ENCODE measurements around the gene NEK5. TPM values are rescaled to one million over a fixed set of nuclear protein-coding genes. Genes with fewer than 3 reads are reported as not detected.
A peak's percentile ranks its signal among the peaks of the same experiment; 100 is the strongest.

NEK5 gene
- total RNA-seq, 4 donors from 2014 or later: 0.15 to 0.16 TPM; not detected in 2

DNA sequence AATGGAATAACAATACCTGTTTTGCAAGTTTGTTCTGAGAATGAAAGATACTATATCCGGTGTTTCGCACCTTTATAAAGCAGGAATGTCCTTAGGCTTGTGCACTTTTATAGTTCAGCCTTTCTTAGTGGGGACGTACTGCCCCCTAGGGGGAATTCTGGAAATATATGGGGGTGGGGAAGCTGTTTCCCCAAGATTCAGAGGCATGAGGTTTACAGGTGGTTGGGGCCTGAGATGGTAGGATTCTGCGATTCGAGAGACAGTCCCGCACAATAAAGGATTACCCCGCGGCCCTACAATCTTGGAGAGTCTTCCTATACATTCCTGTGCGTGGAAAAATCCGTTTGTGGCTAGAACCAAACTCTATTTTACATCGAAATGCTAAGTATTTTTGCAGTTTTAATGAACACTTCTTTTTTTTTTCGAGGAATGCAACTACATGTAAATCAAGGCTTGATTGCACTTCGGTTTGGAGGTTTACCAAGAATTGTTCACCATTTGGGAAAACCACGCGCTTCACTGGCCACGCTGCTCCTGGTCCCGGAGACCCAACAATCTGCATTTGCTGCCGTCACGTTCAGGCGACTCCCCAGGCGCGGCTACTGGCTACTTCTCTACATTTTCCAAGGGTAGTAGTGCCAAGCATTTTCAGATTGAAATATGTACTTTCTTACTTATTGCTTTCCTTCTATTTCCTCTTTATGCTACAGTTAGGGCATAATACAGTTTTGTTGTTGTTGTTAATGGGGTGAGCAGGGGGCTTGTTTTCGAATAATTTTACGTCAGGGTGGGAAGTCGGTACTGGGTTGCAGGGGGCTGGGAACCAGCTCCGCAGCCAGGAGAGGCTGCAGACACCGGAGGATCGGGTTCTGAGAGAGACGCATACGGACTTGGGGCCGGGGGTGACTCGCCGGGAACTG, 830 bp downstream of the NEK5 start:
- intact Hi-C loops (cut with DNase I; ENCODE audit: low total_unique reads): loop anchor here (5.0 kb wide), 1 partner anchor 131 kb away; no protein-coding TSS in a partner anchor
- 0 to 2% methylated on average over 33 of the region's 33 CpGs for WGBS, 2 donors
- no peak for TF ChIP-seq POLR2A (IDR thresholded peaks at IDR 0.05)
- TF ChIP-seq, protein P1, sequence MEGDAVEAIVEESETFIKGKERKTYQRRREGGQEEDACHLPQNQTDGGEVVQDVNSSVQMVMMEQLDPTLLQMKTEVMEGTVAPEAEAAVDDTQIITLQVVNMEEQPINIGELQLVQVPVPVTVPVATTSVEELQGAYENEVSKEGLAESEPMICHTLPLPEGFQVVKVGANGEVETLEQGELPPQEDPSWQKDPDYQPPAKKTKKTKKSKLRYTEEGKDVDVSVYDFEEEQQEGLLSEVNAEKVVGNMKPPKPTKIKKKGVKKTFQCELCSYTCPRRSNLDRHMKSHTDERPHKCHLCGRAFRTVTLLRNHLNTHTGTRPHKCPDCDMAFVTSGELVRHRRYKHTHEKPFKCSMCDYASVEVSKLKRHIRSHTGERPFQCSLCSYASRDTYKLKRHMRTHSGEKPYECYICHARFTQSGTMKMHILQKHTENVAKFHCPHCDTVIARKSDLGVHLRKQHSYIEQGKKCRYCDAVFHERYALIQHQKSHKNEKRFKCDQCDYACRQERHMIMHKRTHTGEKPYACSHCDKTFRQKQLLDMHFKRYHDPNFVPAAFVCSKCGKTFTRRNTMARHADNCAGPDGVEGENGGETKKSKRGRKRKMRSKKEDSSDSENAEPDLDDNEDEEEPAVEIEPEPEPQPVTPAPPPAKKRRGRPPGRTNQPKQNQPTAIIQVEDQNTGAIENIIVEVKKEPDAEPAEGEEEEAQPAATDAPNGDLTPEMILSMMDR (IDR thresholded peaks at IDR 0.05): no peak
- H3K4me3 ChIP-seq (ENCODE audit: low read depth, poor library complexity, severe bottlenecking): peak overlapping the region; percentile 30
- peak in 1 of 2 donors; percentile 48 for DNase-seq (ENCODE audit: low spot score in 2 of 2)

DNA sequence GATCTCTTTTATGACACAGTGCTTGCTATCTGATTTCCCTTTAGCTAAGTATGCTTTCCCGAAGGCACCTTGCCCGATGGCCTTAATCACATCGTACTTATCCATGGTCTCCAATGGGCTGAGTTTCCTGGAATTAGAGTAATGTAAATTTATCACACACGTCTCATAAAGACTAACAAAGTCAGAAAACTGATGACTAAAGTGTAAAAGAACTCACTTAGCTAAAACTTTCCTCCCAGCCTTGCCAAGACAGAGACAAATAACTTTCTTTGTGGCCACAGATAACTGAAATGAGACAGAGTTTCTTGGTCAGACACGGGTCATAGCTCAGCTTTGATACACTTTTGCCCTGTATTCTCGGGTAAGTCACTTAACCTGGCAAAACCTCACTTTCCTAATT, 1.5 kb downstream of the NEK5 start:
- TF ChIP-seq, protein P1 (IDR thresholded peaks at IDR 0.05): no peak
- no peak for TF ChIP-seq POLR2A (IDR thresholded peaks at IDR 0.05)
- intact Hi-C loops (cut with DNase I; ENCODE audit: low total_unique reads): loop anchor here (5.0 kb wide), 1 partner anchor 130 kb away; no protein-coding TSS in a partner anchor
- no peak for DNase-seq (ENCODE audit: low spot score in 2 of 2)
- no peak overlapping the region for H3K4me3 ChIP-seq (ENCODE audit: low read depth, poor library complexity, severe bottlenecking)
- WGBS, 2 donors: 25 to 28% methylated on average over 6 of the region's 6 CpGs

DNA sequence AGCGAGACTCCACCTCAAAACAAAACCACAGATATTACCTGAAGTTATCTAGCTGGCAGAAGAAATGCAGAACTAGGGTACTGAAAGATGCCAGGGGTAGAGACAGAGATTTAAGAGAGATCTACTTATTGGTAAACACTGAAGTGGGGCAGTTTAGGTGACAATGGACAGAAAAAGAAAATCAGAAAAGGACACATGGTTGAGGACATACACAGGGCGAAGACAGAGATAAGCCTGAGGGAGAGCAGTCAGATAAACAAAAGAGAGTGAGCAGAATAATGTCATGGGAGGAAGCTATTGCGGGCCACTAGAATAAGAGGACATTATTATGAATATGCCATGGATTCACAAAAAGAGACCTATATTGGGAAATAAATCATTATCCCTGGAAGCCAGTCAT, 3.3 kb downstream of the NEK5 start:
- no peak overlapping the region for H3K4me3 ChIP-seq (ENCODE audit: low read depth, poor library complexity, severe bottlenecking)
- TF ChIP-seq POLR2A (IDR thresholded peaks at IDR 0.05): no peak
- TF ChIP-seq, protein P1 (IDR thresholded peaks at IDR 0.05): no peak
- DNase-seq (ENCODE audit: low spot score in 2 of 2): no peak
- 92 to 94% methylated on average over 3 of the region's 3 CpGs for WGBS, 2 donors
- intact Hi-C loops (cut with DNase I; ENCODE audit: low total_unique reads): loop anchor here (5.0 kb wide), 1 partner anchor 128 kb away; no protein-coding TSS in a partner anchor

DNA sequence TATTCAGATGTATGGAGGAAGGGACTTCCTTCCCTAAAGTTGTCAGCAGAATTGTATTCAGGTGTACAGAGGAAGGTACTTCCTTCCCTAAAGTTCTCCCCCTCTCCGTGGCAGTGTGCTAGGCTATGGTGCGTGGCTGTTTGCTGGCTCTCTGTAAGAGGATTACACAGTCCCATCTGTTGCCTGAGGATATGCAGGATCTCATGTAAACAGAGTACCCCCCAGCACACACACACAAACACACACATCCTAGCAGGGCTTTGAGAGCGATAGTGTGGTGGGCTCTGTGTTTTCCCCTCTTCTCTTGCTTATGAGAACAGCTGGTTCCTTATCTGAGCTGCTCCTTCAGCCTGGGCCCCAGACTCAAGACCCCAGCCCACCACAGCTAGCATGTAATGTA, 10.3 kb downstream of the NEK5 start:
- no peak for DNase-seq (ENCODE audit: low spot score in 2 of 2)
- intact Hi-C loops (cut with DNase I; ENCODE audit: low total_unique reads): no loop called here
- no peak overlapping the region for H3K4me3 ChIP-seq (ENCODE audit: low read depth, poor library complexity, severe bottlenecking)
- no peak for TF ChIP-seq POLR2A (IDR thresholded peaks at IDR 0.05)
- TF ChIP-seq, protein P1 (IDR thresholded peaks at IDR 0.05): no peak
- WGBS, 2 donors: 49 to 53% methylated on average over 3 of the region's 3 CpGs

DNA sequence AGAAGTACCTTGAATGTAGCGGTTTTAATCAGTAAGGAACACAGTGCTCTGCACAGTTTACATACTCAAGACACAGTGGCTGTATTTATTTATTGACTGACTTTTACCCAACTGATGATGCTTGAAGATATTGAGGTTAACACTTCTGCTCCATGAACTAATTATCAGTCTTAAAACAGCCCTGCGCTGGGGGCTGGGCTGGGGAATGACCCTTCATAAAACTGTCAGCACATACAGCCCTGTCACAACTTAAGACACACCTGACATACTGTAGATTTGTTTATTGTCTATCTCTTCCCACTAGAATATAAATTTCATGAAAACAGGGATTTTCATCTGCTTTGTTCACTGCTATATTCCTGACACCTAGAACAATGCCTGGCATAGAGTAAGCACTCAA, 10.8 kb downstream of the NEK5 start:
- TF ChIP-seq, protein P1 (IDR thresholded peaks at IDR 0.05): no peak
- TF ChIP-seq POLR2A (IDR thresholded peaks at IDR 0.05): no peak
- WGBS, 2 donors: 79 to 96% methylated on average over 2 of the region's 2 CpGs
- no peak overlapping the region for H3K4me3 ChIP-seq (ENCODE audit: low read depth, poor library complexity, severe bottlenecking)
- no peak for DNase-seq (ENCODE audit: low spot score in 2 of 2)
- intact Hi-C loops (cut with DNase I; ENCODE audit: low total_unique reads): no loop called here
